Progenitor cell of endocrine pancreas (in vitro differentiated cells): Measurements from ENCODE around the gene MYO1A. TPM values are rescaled to one million over a fixed set of nuclear protein-coding genes. Genes with fewer than 3 reads are reported as not detected.
"Not testable (repeated sequence)": the region's sequence is repeated elsewhere in the genome, so short reads cannot be mapped to it uniquely, and the experiment has no call there.

Experiments
- DNase-seq: peaks from one replicate; pipeline ENCODE4 v3.0.0; 2021; ENCODE audit warnings: low spot score; ENCODE audit not compliant: unreplicated experiment
- H3K27ac Mint-ChIP-seq: 2 replicates; pipeline ENCODE4 v1.8.0; 2021; ENCODE audit warnings: mild to moderate bottlenecking, moderate library complexity, mixed read lengths
- H3K27me3 Mint-ChIP-seq: 2 replicates; pipeline ENCODE4 v1.8.0; 2021; ENCODE audit warnings: mixed read lengths
- H3K36me3 Mint-ChIP-seq: 2 replicates; pipeline ENCODE4 v1.8.0; 2022; ENCODE audit warnings: mixed read lengths; ENCODE audit not compliant: insufficient read depth
- H3K4me1 Mint-ChIP-seq: 2 replicates; pipeline ENCODE4 v1.8.0; 2021; ENCODE audit warnings: low read depth, mixed read lengths
- H3K4me3 Mint-ChIP-seq: 2 replicates; pipeline ENCODE4 v1.8.0; 2021; ENCODE audit warnings: low read depth, mild to moderate bottlenecking, moderate library complexity, mixed read lengths
- H3K9me3 Mint-ChIP-seq: 2 replicates; pipeline ENCODE4 v1.8.0; 2021; ENCODE audit warnings: low read depth, mixed read lengths
- CTCF ChIP-seq: fragments of 200-600 bp; sonication (generic); IDR thresholded peaks from one replicate; pipeline ENCODE4 v1.5.0; 2021; ENCODE audit warnings: antibody characterized with exemption, mild to moderate bottlenecking; ENCODE audit not compliant: unreplicated experiment
- total RNA-seq: library from RNA; stranded (reverse); gene quantifications from 2 replicates; pipeline ENCODE4 v1.2.1, GENCODE V29; 2021

MYO1A gene
- total RNA-seq, 1 donor from 2014 or later, result 1.2 TPM

GRCh38 chr12:57057067-57057751 lies 7.3 kb upstream of the MYO1A start:
- H3K9me3 Mint-ChIP-seq, result no peaks in the 10 kb centered on the region
- no peaks in the 10 kb centered on the region for H3K4me1 Mint-ChIP-seq
- H3K36me3 Mint-ChIP-seq, result peaks cover 9% of the 10 kb centered on the region
- H3K4me3 Mint-ChIP-seq, result no peak overlapping the region
- H3K27ac Mint-ChIP-seq, result no peak overlapping the region
- DNase-seq, result no peak
- no peak for TF ChIP-seq CTCF
- H3K27me3 Mint-ChIP-seq, result no peaks in the 10 kb centered on the region

- Mint-ChIP-seq H3K27me3 (peaks cover 4% of the 10 kb centered on the region), H3K4me1 (no peaks in the 10 kb centered on the region), H3K4me3 (no peak overlapping the region), H3K36me3 (peaks cover 9% of the 10 kb centered on the region), H3K27ac (no peak overlapping the region), H3K9me3 (no peaks in the 10 kb centered on the region)
- no peak for TF ChIP-seq CTCF
- no peak for DNase-seq
Observed at GRCh38 chr12:57055824-57056223, 5.9 kb upstream of the MYO1A start.

- not testable (repeated sequence) for H3K4me3 Mint-ChIP-seq, H3K27me3 Mint-ChIP-seq
Observed at GRCh38 chr12:57053901-57054300, 4.0 kb upstream of the MYO1A start.

GRCh38 chr12:57053146-57053545 lies 3.2 kb upstream of the MYO1A start:
- H3K27me3 Mint-ChIP-seq, result peaks cover 11% of the 10 kb centered on the region
- H3K4me3 Mint-ChIP-seq, H3K36me3 Mint-ChIP-seq, DNase-seq, H3K27ac Mint-ChIP-seq, H3K9me3 Mint-ChIP-seq, H3K4me1 Mint-ChIP-seq: not testable (repeated sequence)

More at GRCh38 chr12:57053901-57054300, 4.0 kb upstream of the MYO1A start:
- H3K9me3 Mint-ChIP-seq, H3K4me1 Mint-ChIP-seq, H3K36me3 Mint-ChIP-seq, H3K27ac Mint-ChIP-seq, DNase-seq: not testable (repeated sequence)

- Mint-ChIP-seq H3K9me3 (no peaks in the 10 kb centered on the region), H3K27me3 (peaks cover 28% of the 10 kb centered on the region), H3K4me3 (no peak overlapping the region), H3K36me3 (peaks cover 5% of the 10 kb centered on the region), H3K4me1 (peaks cover 5% of the 10 kb centered on the region), H3K27ac (no peak overlapping the region)
- no peak for DNase-seq
- no peak for TF ChIP-seq CTCF
Observed at GRCh38 chr12:57051011-57051410, 1.1 kb upstream of the MYO1A start.

- H3K36me3 Mint-ChIP-seq, result peaks cover 1% of the 10 kb centered on the region
- peaks cover 5% of the 10 kb centered on the region for H3K4me1 Mint-ChIP-seq
- H3K4me3 Mint-ChIP-seq, result no peak overlapping the region
- H3K9me3 Mint-ChIP-seq, result no peaks in the 10 kb centered on the region
- no peak overlapping the region for H3K27ac Mint-ChIP-seq
- H3K27me3 Mint-ChIP-seq, result peaks cover 39% of the 10 kb centered on the region
- no peak for TF ChIP-seq CTCF
- no peak for DNase-seq
Observed at GRCh38 chr12:57049119-57049446, 846 bp downstream of the MYO1A start.
